Astrocyte (in vitro differentiated cells and primary cell): Measurements from ENCODE around the gene PIGU.
"Not testable (repeated sequence)": the region's sequence is repeated elsewhere in the genome, so short reads cannot be mapped to it uniquely, and the experiment has no call there.

Experiments
- EZH2 ChIP-seq: IDR thresholded peaks from 2 replicates; pipeline ENCODE4 v1.6.1; 2012; ENCODE audit warnings: mild to moderate bottlenecking, low read length, inconsistent platforms; ENCODE audit not compliant: insufficient read depth
- TF ChIP-seq, protein P1 (sequence below): IDR thresholded peaks from 2 replicates; pipeline ENCODE4 v1.5.1; 2011; ENCODE audit warnings: low read depth, mild to moderate bottlenecking, inconsistent platforms, low read length, moderate library complexity; ENCODE audit not compliant: insufficient read depth

DNA sequence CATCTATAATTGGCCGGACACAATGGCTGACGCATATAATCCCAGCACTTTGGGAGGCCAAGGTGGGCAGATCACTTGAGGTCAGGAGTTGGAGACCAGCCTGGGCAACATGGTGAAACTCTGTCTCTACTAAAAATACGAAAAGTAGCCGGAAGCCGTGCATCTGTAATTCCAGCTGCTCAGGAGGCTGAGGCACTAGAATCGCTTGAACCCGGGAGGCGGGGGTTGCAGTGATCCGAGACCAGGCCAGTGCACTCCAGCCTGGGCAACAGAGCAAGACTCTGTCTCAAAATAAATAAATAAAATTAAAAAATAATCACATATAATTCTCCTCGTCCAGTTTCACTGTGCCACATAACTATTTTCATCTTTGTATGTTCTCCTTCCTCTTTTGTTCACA lies 157.1 kb downstream of the PIGU start:
- TF ChIP-seq, protein P1, sequence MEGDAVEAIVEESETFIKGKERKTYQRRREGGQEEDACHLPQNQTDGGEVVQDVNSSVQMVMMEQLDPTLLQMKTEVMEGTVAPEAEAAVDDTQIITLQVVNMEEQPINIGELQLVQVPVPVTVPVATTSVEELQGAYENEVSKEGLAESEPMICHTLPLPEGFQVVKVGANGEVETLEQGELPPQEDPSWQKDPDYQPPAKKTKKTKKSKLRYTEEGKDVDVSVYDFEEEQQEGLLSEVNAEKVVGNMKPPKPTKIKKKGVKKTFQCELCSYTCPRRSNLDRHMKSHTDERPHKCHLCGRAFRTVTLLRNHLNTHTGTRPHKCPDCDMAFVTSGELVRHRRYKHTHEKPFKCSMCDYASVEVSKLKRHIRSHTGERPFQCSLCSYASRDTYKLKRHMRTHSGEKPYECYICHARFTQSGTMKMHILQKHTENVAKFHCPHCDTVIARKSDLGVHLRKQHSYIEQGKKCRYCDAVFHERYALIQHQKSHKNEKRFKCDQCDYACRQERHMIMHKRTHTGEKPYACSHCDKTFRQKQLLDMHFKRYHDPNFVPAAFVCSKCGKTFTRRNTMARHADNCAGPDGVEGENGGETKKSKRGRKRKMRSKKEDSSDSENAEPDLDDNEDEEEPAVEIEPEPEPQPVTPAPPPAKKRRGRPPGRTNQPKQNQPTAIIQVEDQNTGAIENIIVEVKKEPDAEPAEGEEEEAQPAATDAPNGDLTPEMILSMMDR: not testable (repeated sequence)
- TF ChIP-seq EZH2: not testable (repeated sequence)
